A549 (cell line): ENCODE measurements around the gene RERE. TPM values are rescaled to one million over a fixed set of nuclear protein-coding genes. Genes with fewer than 3 reads are reported as not detected.

ENCODE experiments used
- ATAC-seq, 2 experiments: fragments of 200-7000 bp in 1 of 2; fragments of >200 bp in 1 of 2; cut with Nextera tagmentation in 1 of 2; cut with Tn5 transposase in 1 of 2; 3 replicates each; pipeline versions ENCODE4 v1.8.0 to v1.9.1; 2018 to 2020; ENCODE audit warnings: mild to moderate bottlenecking in 1 of 2, moderate library complexity in 1 of 2
- CTCF ChIA-PET: fragments of 300-600 bp; sonication (Branson Sonifier 250); formaldehyde crosslinking; extraction: SDS; loops from one replicate; lab custom pipeline; 2021; ENCODE audit warnings: antibody characterized with exemption, inconsistent platforms; lab: Yijun Ruan, JAX
- POLR2A ChIA-PET: fragments of 350-600 bp; formaldehyde crosslinking; extraction: SDS; loops from one replicate; lab custom pipeline; 2021; ENCODE audit warnings: antibody characterized with exemption, inconsistent platforms; lab: Yijun Ruan, JAX
- DNase-seq, 2 experiments: peaks; one replicate each; pipeline versions ENCODE4 v3.0.0 to v3.0.0-alpha.2; 2011 to 2016; ENCODE audit warnings: low read depth in 1 of 2, low spot score in 1 of 2
- FAIRE-seq: peaks from 2 replicates; lab custom pipeline; 2011; peaks lifted over from hg19 to GRCh38; lab: Jason Lieb, UNC
- H3K27ac ChIP-seq, 2 experiments: fragments of >200 bp; sonication (Bioruptor Twin); formaldehyde crosslinking; 3 replicates each; pipeline ENCODE4 v1.5.1; 2016 to 2017
- H3K4me1 ChIP-seq: fragments of >200 bp; sonication (Bioruptor Twin); formaldehyde crosslinking; 3 replicates; pipeline ENCODE4 v1.6.1; 2016
- H3K4me2 ChIP-seq: fragments of >200 bp; sonication (Bioruptor Twin); formaldehyde crosslinking; 3 replicates; pipeline ENCODE4 v1.6.1; 2016
- H3K4me3 ChIP-seq: fragments of >200 bp; sonication (Bioruptor Twin); formaldehyde crosslinking; 3 replicates; pipeline ENCODE4 v1.5.1; 2016
- H3K9me3 ChIP-seq: fragments of >200 bp; sonication (Bioruptor Twin); formaldehyde crosslinking; 3 replicates; pipeline ENCODE4 v1.6.1; 2016
- BHLHE40 ChIP-seq: IDR thresholded peaks from 2 replicates; pipeline ENCODE4 v1.6.1; 2012; ENCODE audit warnings: low read depth, low read length, inconsistent platforms
- CEBPB ChIP-seq, 2 experiments: fragments of >200 bp in 1 of 2; sonication (Bioruptor Twin) in 1 of 2; formaldehyde crosslinking in 1 of 2; IDR thresholded peaks; 2 replicates each; pipeline ENCODE4 v1.6.1; 2012 to 2016
- CHD2 ChIP-seq: fragments of 150-350 bp; IDR thresholded peaks from 2 replicates; pipeline ENCODE4 v1.6.1; 2014; ENCODE audit warnings: low read length; ENCODE audit not compliant: partially characterized antibody
- ESRRA ChIP-seq: fragments of 150-350 bp; IDR thresholded peaks from 2 replicates; pipeline ENCODE4 v1.6.1; 2014; ENCODE audit warnings: mild to moderate bottlenecking, low read length, borderline replicate concordance
- FOSB ChIP-seq: fragments of 250-450 bp; sonication (Bioruptor Pico); IDR thresholded peaks from 2 replicates; pipeline ENCODE4 v1.5.0; 2020; ENCODE audit warnings: mild to moderate bottlenecking, moderate library complexity
- HOXA7 ChIP-seq: fragments of 250-450 bp; sonication (Bioruptor Pico); IDR thresholded peaks from 2 replicates; pipeline ENCODE4 v1.5.0; 2020; ENCODE audit warnings: mild to moderate bottlenecking, moderate library complexity
- HOXB5 ChIP-seq: fragments of 250-450 bp; sonication (Bioruptor Pico); IDR thresholded peaks from 2 replicates; pipeline ENCODE4 v1.5.0; 2020; ENCODE audit warnings: mild to moderate bottlenecking, moderate library complexity
- JUNB ChIP-seq: fragments of >200 bp; sonication (Bioruptor Twin); formaldehyde crosslinking; IDR thresholded peaks from 2 replicates; pipeline ENCODE4 v1.6.1; 2016
- MAZ ChIP-seq: fragments of 150-350 bp; IDR thresholded peaks from 2 replicates; pipeline ENCODE4 v1.6.1; 2014; ENCODE audit warnings: antibody characterized with exemption, low read depth, low read length, borderline replicate concordance
- MYC ChIP-seq: IDR thresholded peaks from 2 replicates; pipeline ENCODE4 v1.6.1; 2012; ENCODE audit warnings: mild to moderate bottlenecking, inconsistent platforms, low read length, improper control_type of control experiment, borderline replicate concordance
- NFE2L2 ChIP-seq: fragments of 150-350 bp; conservative IDR thresholded peaks from 2 replicates; pipeline ENCODE4 v1.6.1; 2014; ENCODE audit warnings: low read length
- NR3C1 ChIP-seq: fragments of >200 bp; sonication (Bioruptor Twin); formaldehyde crosslinking; IDR thresholded peaks from 3 replicates; pipeline ENCODE4 v1.6.1; 2017
- SREBF2 ChIP-seq: fragments of 450-650 bp; IDR thresholded peaks from 2 replicates; pipeline ENCODE4 v1.6.1; 2014; ENCODE audit warnings: mild to moderate bottlenecking, moderate library complexity
- ZFP36 ChIP-seq: fragments of 450-650 bp; IDR thresholded peaks from 2 replicates; pipeline ENCODE4 v1.6.1; 2014; ENCODE audit warnings: borderline replicate concordance; ENCODE audit not compliant: partially characterized antibody
- WGBS: methylation state at CpG from one replicate; pipeline ENCODE4 v1.1.6; 2017; ENCODE audit errors: missing lambda C conversion rate; 5-methylcytosine and 5-hydroxymethylcytosine counted together
- polyA plus RNA-seq, 4 experiments: library from polyadenylated mRNA; depleted of rRNA in 3 of 4; stranded (reverse); fragments of >200 nt; fragmentation: RNase III in 1 of 4; extraction: RNeasy Plus Mini Kit Qiagen cat#74134 plus additional on column Dnase treatment in 1 of 4; gene quantifications; 2 replicates in 3 of 4; 3 replicates in 1 of 4; pipeline ENCODE4 v1.2.3, GENCODE V29; 2011 to 2017
- TF ChIP-seq, protein P1 (sequence below): fragments of >200 bp; sonication (Bioruptor Twin); formaldehyde crosslinking; IDR thresholded peaks from 3 replicates; pipeline ENCODE4 v1.5.1; 2016
- TF ChIP-seq, protein P2 (sequence below): fragments of >200 bp; sonication (Bioruptor Twin); formaldehyde crosslinking; IDR thresholded peaks from 2 replicates; pipeline ENCODE4 v1.6.1; 2016
- TF ChIP-seq, protein P3 (sequence below): fragments of >200 bp; sonication (Bioruptor Twin); formaldehyde crosslinking; IDR thresholded peaks from 3 replicates; pipeline ENCODE4 v1.6.1; 2016

Gene RERE
- polyA plus RNA-seq, 2 of the 4 experiments (the other 2 are of a cell fraction) = 12.6 to 28.6 TPM

DNA sequence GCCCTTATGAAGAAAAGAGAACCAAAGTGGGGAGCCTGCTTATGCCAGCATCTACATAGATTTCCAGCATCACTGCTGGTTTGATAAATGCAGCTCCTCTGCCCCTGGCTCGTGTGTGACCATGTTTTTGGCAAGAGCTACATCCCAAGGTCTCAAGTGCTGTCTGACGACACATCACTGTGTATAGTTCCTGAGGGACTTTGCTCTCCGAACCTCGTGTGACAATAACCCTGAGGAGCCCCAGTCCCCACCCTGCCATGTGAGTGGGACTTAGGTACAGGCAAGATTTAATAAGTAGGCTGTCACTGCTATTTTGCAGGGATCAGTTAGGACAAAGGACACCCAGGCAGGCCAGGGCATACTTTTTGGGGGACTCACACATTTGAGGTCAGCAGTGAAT is 28.8 kb upstream of the RERE start:
- TF ChIP-seq SREBF2 (no peak), CEBPB (IDR thresholded peaks at IDR 0.05) (no peak), MAZ (no peak), CHD2 (no peak), HOXB5 (no peak)
- DNase-seq = no peak
- POLR2A ChIA-PET = no interaction called here
- Histone ChIP-seq H3K4me3 (no peak overlapping the region), H3K27ac (no peak overlapping the region), H3K4me2 (no peak overlapping the region), H3K9me3 (no peaks in the 10 kb centered on the region; the same call in 2 of the 3 replicates), H3K4me1 (peaks cover 4% of the 10 kb centered on the region; the same call in 1 of the 3 replicates)
- no peak for ATAC-seq
- no peak for FAIRE-seq
- CTCF ChIA-PET = interaction anchor here (0.9 to 7.7 kb wide), 3 partner anchors 14 to 284 kb away, joined by 4 to 87 read pairs (median 5); no protein-coding TSS in a partner anchor
- 61% methylated on average over 4 of the region's 4 CpGs for WGBS

DNA sequence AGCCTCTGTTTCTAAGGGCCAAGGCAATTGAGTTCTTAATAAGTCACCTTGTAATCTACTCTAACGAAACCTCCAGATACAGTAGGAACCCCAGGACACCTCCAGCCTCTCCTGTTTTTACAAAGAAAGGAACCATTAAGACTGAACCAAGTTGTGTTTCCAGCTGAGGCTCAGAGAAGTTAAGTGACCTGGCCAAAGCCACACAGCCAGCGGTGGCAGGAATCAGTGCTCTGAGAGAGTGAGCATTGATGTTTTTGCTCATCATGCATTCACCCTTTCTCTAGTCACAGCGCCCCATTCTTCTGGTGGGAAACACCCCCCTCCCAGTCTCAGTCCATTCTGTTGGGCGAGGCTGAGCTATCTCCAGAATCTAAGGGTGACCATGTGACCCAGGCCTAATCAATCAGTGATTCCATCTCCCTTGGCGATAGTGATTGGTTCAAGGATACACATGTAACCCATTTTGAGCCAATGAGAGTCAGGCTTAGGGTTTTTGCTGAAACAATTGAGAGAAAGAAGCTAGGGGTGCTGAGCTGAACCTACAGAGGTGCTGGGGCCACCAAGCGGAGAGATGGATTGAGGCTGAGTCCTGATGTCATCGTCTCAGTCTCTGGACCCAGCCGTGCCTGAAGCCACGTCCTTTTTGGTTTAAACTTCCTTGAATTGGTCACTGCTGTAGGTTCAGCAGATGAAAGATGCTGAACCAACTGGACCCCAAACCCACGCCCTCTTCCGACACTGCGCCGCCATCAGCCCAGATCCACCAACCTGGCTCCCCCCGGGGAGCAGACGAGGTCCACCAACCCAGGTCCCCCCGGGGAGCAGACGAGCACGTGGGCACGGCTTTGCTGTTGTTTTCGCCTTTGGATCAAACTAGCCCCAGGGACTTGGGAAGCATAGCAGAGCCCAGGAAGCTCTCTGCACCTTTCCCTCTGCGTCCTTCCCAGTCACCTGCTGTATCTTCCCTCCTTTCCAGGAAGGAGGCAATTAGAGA is 28.0 kb upstream of the RERE start:
- CTCF ChIA-PET = interaction anchor here (0.5 to 7.7 kb wide), 5 partner anchors 10 to 641 kb away, joined by 3 to 87 read pairs (median 6); no protein-coding TSS in a partner anchor
- TF ChIP-seq HOXA7 (CRISPR knock-in tag) (no peak), JUNB (no peak), MYC (no peak), ESRRA (no peak)
- H3K4me1 ChIP-seq = peaks cover 4% of the 10 kb centered on the region; the same call in 1 of the 3 replicates
- H3K4me3 ChIP-seq = no peak overlapping the region
- whole genome bisulfite sequencing = 86% methylated on average over 20 of the region's 21 CpGs
- no peak for DNase-seq
- H3K9me3 ChIP-seq = no peaks in the 10 kb centered on the region; the same call in 2 of the 3 replicates
- FAIRE-seq = no peak
- no peak overlapping the region for H3K27ac ChIP-seq
- no peak for ATAC-seq
- POLR2A ChIA-PET = no interaction called here
- H3K4me2 ChIP-seq = no peak overlapping the region

DNA sequence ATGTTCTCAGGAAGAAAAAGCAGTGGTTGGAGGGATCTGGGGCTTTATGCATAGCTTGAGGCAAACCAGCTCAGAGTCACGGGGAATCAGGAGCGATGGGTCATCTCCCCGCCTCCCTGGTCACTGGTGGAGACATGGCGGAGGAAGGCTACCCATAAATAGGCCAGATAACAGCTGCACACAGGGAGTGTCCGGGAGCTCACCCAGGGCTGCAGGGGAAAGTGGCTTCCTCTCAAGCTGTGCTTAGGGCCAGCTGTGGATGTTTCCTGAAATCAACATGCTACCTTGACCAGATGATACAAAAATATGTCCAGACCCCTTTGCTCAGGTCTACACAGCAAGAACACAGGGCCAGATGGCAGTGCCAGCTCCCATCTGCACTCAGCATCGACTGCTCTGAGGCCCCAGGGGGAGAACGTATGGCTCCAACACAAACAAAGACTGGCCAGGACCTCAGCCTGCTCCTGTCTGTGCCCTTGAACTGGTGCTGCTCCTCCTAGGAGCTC is 27.1 kb upstream of the RERE start:
- no peaks in the 10 kb centered on the region; the same call in 2 of the 3 replicates for H3K9me3 ChIP-seq
- no peak for DNase-seq
- no peak overlapping the region for H3K4me3 ChIP-seq
- no peak for TF ChIP-seq FOSB
- TF ChIP-seq NR3C1 = no peak
- no peak for TF ChIP-seq ZFP36
- TF ChIP-seq, protein P1, sequence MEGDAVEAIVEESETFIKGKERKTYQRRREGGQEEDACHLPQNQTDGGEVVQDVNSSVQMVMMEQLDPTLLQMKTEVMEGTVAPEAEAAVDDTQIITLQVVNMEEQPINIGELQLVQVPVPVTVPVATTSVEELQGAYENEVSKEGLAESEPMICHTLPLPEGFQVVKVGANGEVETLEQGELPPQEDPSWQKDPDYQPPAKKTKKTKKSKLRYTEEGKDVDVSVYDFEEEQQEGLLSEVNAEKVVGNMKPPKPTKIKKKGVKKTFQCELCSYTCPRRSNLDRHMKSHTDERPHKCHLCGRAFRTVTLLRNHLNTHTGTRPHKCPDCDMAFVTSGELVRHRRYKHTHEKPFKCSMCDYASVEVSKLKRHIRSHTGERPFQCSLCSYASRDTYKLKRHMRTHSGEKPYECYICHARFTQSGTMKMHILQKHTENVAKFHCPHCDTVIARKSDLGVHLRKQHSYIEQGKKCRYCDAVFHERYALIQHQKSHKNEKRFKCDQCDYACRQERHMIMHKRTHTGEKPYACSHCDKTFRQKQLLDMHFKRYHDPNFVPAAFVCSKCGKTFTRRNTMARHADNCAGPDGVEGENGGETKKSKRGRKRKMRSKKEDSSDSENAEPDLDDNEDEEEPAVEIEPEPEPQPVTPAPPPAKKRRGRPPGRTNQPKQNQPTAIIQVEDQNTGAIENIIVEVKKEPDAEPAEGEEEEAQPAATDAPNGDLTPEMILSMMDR = no peak
- TF ChIP-seq BHLHE40 = no peak
- TF ChIP-seq, protein P2, sequence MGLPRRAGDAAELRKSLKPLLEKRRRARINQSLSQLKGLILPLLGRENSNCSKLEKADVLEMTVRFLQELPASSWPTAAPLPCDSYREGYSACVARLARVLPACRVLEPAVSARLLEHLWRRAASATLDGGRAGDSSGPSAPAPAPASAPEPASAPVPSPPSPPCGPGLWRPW = no peak
- TF ChIP-seq, protein P3, sequence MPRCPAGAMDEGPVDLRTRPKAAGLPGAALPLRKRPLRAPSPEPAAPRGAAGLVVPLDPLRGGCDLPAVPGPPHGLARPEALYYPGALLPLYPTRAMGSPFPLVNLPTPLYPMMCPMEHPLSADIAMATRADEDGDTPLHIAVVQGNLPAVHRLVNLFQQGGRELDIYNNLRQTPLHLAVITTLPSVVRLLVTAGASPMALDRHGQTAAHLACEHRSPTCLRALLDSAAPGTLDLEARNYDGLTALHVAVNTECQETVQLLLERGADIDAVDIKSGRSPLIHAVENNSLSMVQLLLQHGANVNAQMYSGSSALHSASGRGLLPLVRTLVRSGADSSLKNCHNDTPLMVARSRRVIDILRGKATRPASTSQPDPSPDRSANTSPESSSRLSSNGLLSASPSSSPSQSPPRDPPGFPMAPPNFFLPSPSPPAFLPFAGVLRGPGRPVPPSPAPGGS = no peak
- TF ChIP-seq NFE2L2 = no peak
- no peak overlapping the region for H3K27ac ChIP-seq
- FAIRE-seq = no peak
- no peak overlapping the region for H3K4me2 ChIP-seq
- POLR2A ChIA-PET = no interaction called here
- CTCF ChIA-PET = interaction anchor here (0.6 to 7.7 kb wide), 4 partner anchors 9 to 640 kb away, joined by 3 to 87 read pairs (median 6); no protein-coding TSS in a partner anchor
- no peak for ATAC-seq
- WGBS = 71% methylated on average over 7 of the region's 7 CpGs
- H3K4me1 ChIP-seq = peaks cover 4% of the 10 kb centered on the region; the same call in 1 of the 3 replicates
